ENCODE data around the gene ARAP1.

ARAP1 gene

DNA sequence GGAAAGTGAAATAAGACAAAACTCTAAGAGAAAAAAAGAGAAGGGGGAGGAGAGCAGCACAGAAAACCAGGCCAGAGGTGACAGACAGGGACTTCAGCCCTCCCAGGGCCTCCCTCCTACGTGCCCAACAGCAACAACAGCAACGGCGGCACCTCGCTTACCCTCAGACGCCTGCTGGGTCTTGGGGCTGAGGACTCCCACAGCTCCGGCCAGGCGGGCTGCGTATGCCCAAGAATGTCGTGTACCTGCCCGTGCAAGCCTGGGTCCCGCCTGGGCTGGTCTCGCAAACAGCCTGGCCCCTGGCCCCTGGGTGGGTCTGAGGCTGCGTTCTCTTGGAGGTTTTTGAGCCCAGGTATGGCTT lies 30.5 kb downstream of the ARAP1 start:
- DNase-seq, result no peak

DNA sequence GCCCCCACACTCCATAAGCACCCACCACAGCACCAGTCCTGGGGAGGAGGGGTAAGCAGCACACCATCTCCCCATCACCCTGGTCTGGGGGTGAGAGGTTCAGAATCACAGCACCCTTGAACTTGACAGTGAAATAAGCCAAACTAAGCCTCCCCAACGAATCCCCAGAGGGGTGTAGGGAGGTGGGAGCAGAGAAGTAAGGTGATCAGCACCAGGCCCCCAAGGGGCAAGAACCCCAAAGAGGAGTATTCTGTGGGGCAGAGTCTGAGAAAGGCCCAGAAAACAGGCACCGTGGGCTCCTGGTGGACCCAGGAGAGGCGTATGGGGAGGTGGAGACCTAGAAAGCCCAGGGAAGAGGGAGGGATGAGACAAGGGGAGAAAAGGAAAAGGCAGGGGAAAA lies 30.9 kb downstream of the ARAP1 start:
- DNase-seq, result no peak

- no peak for DNase-seq
Measured at GRCh38 chr11:72720784-72721183, 31.4 kb downstream of the ARAP1 start.

GRCh38 chr11:72720047-72720446 lies 32.2 kb downstream of the ARAP1 start:
- no peak for DNase-seq

GRCh38 chr11:72719551-72719950 lies 32.7 kb downstream of the ARAP1 start:
- no peak for DNase-seq

DNA sequence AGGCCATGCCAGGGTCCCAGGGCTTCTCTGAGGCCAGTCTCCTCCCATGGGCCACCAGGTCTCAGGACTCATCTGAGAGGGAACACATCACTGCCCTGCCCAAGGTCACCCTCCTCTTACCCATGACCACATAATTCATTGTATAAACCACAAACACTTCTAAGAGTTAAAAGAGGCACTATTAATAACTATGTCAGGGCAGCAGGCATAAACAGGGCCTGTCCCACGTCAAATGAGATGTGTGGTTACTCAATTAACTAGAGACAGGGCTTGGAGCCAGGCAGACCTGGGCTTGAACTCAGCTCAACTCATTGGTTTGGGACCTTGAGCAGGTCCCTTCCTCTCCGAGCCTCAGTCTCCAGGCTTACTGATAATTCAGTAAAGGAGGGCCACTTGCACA lies 33.1 kb downstream of the ARAP1 start:
- no peak for DNase-seq

DNA sequence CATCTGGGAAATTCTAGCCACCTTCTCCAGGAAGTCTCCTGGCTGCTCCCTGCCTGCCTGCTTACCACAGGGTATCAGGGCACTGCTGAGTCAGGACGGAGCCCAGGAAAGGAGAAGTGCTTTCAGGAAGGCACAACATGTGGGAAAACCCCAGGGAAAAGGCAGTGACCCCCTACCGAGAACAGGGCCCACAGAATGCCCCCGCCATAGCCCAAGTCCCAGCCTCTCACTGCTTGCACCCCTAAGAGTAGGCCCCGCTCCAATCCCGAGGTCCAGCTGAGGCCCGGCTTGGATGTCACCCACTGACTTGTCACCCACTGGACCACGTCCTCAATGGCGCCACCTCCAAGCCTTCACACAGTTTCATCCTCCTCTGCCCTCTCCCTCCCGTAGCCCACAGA lies 34.1 kb downstream of the ARAP1 start:
- no peak for DNase-seq

- DNase-seq, result no peak
Measured at GRCh38 chr11:72716788-72717435, 35.3 kb downstream of the ARAP1 start.

DNA sequence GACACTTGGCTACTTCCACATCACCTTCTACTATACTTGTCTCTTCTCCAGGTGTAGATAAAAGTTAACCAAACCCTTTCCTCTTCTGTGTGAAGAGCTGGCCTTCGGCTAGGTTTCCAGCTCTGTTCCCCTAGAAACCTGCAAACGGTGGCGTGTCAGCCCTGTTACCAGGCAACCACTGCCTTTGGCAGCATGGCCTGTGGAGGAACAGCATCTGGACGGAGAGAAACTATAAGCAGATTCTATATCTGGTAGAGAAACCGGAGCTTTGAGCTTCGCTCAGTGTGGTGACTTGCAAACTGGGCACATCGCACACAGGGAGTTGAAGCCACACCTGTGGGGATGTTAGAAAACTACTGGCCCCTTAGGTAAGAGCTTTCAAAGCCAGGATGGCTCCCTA lies 35.9 kb downstream of the ARAP1 start:
- DNase-seq, result no peak

DNA sequence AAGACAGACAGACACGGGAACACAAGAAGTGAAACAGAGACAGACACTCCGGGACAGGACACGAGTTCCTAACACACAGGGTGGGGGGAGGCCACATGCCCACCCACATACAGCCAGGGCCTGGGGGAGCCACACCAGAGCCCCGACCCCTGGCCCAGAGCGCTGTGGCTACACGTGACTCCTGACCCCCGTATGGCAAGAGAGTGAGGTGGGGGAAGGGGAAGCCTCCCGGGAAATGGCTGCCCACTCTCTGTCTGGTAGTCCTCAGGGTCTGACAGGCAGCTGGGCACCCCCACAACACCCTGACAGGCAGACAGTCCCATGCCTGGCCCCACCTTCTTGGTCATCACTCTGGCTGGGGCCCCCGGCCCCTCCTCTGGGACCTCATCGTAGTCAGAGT lies 39.4 kb downstream of the ARAP1 start:
- DNase-seq, result no peak

DNA sequence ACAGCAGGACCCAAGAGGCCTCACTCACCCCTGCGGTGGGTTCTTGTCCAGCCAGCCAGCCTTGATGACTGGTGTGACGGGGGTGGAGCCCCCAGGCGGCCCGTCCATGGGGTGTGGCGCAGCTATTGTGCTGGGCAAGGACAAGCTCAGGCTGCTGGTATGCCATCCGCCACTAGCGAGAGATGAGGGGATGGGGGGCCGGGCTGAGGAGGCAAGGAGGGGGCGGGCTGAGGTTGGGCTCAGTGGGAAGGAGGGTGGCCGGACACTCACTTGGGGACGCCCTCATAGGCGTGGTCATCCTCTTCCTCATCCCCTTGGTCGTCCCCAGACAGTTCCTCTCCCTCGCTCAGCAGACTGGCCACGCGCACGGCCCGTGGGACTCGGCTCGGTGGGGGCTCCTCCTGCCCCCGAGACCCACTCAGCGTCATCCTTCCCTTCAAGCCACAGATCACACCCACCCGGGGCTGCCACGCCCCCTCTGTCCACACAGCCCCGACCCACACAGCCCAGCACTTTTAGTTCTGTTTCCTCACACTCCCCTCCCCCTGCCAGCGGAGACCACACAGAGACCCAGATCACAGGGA lies 39.9 kb downstream of the ARAP1 start:
- no peak for DNase-seq

- no peak for DNase-seq
Measured at GRCh38 chr11:72711141-72711540, 41.1 kb downstream of the ARAP1 start.

- no peak for DNase-seq
Measured at GRCh38 chr11:72710278-72710677, 41.9 kb downstream of the ARAP1 start.

GRCh38 chr11:72709478-72710238 lies 42.5 kb downstream of the ARAP1 start:
- DNase-seq, result no peak

DNA sequence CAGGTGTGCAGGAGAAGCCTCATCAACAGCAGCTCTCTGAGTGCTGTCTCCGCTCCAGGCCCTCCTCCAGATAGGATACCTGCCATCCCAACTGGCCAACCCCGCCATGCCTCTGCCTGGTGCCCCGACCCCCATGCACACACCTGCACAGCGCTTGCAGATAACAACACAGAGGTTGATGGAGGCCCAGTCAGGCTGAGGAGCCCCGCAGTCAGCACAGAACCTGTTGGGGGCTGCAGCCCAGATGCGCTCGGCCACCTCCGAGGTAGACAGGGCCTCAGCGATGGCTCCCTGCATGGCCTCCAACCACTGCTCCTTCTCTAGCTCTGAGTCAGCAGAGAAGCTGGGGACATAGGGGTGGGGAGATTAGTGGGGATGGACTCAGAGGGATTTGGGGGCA lies 45.2 kb downstream of the ARAP1 start:
- no peak for DNase-seq

- no peak for DNase-seq
Measured at GRCh38 chr11:72706579-72706978, 45.6 kb downstream of the ARAP1 start.

DNA sequence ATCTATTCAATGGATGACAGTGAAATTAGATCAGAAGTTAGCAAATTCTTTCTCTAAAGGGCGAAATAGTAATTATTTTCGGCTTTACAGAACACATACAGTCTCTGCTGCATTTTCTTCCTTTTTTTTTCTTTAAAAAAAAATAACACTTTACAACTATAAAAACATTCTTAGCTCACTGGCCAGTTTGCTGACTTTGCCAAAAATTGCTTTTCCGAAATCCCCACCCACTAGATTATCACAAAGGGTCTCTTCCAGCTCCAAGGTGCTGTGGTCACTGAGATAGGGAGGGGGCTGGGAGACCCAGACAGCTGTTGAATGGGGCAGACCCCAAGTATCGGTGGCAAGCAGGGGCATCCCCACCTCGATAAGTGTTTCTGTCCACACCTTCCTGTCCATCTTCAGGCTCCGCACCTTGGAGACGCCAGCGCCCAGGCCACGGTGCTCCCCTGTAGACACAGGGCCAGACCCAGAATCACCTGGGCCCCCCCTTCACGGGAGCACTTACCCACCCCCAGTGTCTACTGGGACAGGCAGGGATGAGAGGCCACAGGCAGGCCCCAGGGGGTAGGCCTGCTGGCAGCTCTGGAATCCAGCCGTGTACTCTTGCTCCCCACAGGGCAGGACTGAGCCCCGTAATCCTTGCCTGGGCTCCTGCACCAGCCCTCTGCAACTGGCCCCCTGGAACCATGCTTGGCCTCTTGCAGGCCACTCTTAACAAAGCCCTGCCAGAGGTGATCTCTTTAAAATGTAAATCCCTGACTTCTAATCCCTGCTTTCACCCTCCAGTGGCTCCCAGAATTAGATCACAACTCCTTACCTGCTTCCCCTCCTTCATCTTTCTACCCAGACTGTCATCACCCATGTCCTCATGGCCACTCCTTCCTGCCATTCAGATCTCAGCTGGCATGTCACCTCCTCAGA lies 46.5 kb downstream of the ARAP1 start:
- DNase-seq, result no peak

DNA sequence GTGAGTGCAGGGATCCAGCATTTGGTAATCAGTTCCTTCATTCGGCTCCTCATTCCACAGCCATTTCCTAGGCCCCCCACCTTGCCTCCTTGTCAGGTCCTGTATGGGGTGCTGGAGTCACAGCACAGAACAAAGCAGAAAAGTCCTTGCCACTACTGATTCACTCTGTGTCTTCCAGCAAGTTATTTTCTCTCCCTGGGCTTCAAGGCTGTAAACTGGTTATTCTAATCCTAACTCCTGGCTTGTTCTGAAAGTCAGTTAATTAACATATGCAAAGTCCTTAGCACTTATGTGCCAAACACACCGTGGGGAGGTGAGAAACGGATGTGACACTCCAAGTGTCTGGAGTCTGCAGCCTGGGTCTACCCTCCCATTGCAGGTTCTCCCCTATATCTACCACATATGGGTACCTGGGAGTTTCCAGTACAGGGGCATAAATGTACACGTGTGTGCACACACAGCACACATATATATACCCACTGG lies 47.4 kb downstream of the ARAP1 start:
- DNase-seq, result no peak

GRCh38 chr11:72704028-72704782 lies 48.0 kb downstream of the ARAP1 start:
- DNase-seq, result no peak

- DNase-seq, result no peak
Measured at GRCh38 chr11:72703267-72704008, 48.8 kb downstream of the ARAP1 start.

DNA sequence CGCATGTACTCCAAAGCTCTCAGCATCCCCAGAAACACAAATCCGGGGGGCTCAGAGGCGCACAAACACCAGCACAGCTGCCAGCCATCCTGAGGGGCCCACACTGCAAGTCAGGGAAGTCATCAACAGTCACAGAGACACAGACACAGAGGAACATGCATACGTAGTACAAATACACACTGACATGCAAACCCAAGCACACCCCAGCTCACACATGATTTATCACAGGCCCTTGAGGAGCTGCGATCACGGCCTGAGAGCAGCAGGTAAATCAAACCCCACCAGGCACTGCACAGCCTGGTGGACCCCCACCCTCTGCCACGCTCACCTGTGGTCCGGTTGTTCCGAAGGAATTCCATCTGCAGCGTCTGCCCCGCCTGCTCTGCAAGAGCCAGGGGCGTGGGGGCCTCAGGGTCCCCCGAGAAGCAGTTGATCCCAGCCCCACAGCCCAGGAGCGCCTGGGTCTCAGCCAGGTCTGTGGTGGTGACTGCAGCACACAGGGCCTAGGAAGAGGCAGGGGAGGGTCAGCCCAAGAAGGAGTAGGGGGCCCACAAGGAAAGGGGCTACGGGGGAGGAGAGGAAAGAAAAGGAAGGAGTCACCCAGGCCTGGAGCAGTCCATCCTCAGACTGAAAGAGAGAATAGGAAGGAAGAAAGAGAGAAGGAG lies 49.5 kb downstream of the ARAP1 start:
- DNase-seq, result no peak

Measured in SIG-M5 (cell line).